Bronchial epithelial cell (primary cell): Measurements from ENCODE around the gene HDAC4. TPM values are rescaled to one million over a fixed set of nuclear protein-coding genes. Genes with fewer than 3 reads are reported as not detected.
A peak's percentile ranks its signal among the peaks of the same experiment; 100 is the strongest.

Source experiments
- DNase-seq: peaks from one replicate; pipeline ENCODE4 v3.0.0-alpha.2; 2010; ENCODE audit warnings: low read depth
- FAIRE-seq: peaks from 2 replicates; lab custom pipeline; 2011; peaks lifted over from hg19 to GRCh38; lab: Jason Lieb, UNC
- H3K27me3 ChIP-seq: 2 replicates; pipeline ENCODE4 v1.5.1; 2011; ENCODE audit warnings: low read length; ENCODE audit not compliant: control insufficient read depth, insufficient read depth
- H3K36me3 ChIP-seq: 2 replicates; pipeline ENCODE4 v1.5.1; 2011; ENCODE audit warnings: low read length; ENCODE audit not compliant: control insufficient read depth, insufficient read depth
- H3K4me3 ChIP-seq: 2 replicates; pipeline ENCODE4 v1.5.1; 2011; ENCODE audit warnings: mild to moderate bottlenecking, low read depth, low read length, control low read depth
- CTCF ChIP-seq: IDR thresholded peaks from 2 replicates; pipeline ENCODE4 v1.5.1; 2011; ENCODE audit warnings: mild to moderate bottlenecking, moderate library complexity, low read length, control low read depth, inconsistent platforms; ENCODE audit not compliant: insufficient read depth, severe bottlenecking
- total RNA-seq: library from RNA; depleted of rRNA; stranded (reverse); fragments of >200 nt; gene quantifications from 2 replicates; pipeline ENCODE4 v1.2.1, GENCODE V29; 2014

HDAC4 gene
- total RNA-seq, 1 donor from 2014 or later = 5.3 TPM

GRCh38 chr2:239092571-239093294 is 308.1 kb downstream of the HDAC4 start:
- FAIRE-seq = no peak
- no peak overlapping the region for H3K4me3 ChIP-seq

GRCh38 chr2:239089884-239090283 is 310.9 kb downstream of the HDAC4 start:
- DNase-seq = no peak
- no peak for TF ChIP-seq CTCF
- no peaks in the 10 kb centered on the region for H3K27me3 ChIP-seq
- no peak overlapping the region for H3K4me3 ChIP-seq
- no peak for FAIRE-seq
- H3K36me3 ChIP-seq = no peaks in the 10 kb centered on the region

More at GRCh38 chr2:239092571-239093294, 308.1 kb downstream of the HDAC4 start:
- no peak for DNase-seq
- no peaks in the 10 kb centered on the region for H3K27me3 ChIP-seq
- no peak for TF ChIP-seq CTCF
- no peaks in the 10 kb centered on the region for H3K36me3 ChIP-seq

- DNase-seq = no peak
These were observed 313.6 kb downstream of the HDAC4 start for GRCh38 chr2:239087046-239087710.

GRCh38 chr2:239086325-239087020 is 314.3 kb downstream of the HDAC4 start:
- no peak for TF ChIP-seq CTCF
- FAIRE-seq (no peak), DNase-seq (no peak)
- H3K36me3 ChIP-seq = no peaks in the 10 kb centered on the region
- no peak overlapping the region for H3K4me3 ChIP-seq
- H3K27me3 ChIP-seq = no peaks in the 10 kb centered on the region

More at GRCh38 chr2:239087046-239087710, 313.6 kb downstream of the HDAC4 start:
- H3K4me3 ChIP-seq = no peak overlapping the region
- peak; percentile 66 for FAIRE-seq
- no peak for TF ChIP-seq CTCF
- no peaks in the 10 kb centered on the region for H3K36me3 ChIP-seq
- H3K27me3 ChIP-seq = no peaks in the 10 kb centered on the region

GRCh38 chr2:239085201-239085992 is 315.4 kb downstream of the HDAC4 start:
- Histone ChIP-seq H3K27me3 (no peaks in the 10 kb centered on the region), H3K4me3 (no peak overlapping the region), H3K36me3 (no peaks in the 10 kb centered on the region)
- DNase-seq (no peak), FAIRE-seq (peak; percentile 95)
- TF ChIP-seq CTCF = no peak
